ENCODE data around the gene LRRC56. TPM values are rescaled to one million over a fixed set of nuclear protein-coding genes. Genes with fewer than 3 reads are reported as not detected.
A peak's percentile ranks its signal among the peaks of the same experiment; 100 is the strongest.

The LRRC56 gene
- total RNA-seq, 1 experiment from 2014 or later: 3.4 TPM

DNA sequence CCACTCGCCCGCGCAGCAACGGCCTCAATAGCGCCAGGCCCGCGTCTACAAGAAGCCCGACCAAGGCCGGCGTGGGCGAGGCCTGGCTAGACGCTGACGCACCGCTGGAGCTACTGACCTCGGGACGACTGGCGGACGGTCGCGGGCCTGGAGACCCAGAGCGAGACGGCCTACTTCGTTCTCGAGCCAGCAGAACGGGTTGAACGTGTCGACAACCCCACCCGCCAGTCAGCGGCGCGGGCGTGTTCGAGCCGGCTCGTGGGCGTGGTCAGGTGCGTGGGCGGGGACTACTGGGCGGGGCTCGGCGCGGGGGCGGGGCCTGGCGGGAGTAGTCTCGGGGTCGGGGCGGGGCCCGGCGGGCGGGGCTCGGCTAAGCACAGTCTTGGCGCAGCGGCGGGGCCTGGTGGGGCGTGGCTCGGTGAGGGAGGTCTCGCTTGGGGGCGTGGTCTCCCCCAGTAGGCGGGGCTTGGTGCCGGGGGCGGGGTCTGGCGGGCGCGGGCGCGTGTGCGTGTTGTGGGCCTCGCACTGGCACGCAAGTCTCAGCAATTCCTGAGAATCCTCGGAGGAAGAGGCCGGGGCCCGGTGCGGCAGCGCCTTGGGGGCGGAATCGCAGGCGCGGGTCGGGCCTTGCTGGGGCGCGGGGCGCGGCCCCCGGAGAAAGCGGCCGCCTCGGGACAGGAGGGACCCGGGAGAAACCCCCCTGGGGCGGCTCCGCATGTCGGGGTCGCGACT is 30.2 kb upstream of the LRRC56 start, which contains the start of gene RNH1 (continued):
- TF ChIP-seq, protein P1, sequence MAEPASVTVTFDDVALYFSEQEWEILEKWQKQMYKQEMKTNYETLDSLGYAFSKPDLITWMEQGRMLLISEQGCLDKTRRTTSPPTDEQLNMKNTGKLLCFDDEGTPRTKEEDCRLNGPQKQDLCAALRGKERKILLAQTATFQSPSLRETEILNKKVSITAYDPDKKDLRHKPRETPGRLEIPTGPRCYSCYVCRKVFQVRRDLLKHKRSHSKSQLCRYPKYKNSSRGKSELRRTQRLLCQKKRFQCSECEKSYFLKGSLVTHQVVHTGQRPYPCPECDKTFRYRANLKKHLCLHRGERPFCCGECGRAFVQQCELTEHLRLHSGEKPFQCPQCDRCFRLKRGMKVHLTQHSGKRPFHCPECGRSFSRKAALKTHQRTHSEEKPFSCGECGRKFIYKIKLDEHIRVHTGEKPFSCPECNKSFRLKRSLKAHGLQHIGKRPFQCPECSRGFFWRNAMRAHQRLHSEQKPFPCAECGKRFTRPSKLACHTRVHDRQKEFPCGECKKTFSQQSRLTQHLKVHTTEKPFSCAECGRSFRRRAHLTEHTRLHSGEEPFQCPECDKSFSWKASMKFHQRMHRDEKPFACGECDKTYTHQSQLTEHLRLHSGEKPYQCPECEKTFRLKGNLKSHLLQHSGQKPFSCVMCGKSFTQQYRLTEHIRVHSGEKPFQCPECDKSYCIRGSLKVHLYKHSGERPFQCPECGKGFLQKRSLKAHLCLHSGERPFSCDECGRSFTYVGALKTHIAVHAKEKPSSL (CRISPR knock-in tag; conservative IDR thresholded peaks at IDR 0.05): no peak
- TF ChIP-seq, protein P2, sequence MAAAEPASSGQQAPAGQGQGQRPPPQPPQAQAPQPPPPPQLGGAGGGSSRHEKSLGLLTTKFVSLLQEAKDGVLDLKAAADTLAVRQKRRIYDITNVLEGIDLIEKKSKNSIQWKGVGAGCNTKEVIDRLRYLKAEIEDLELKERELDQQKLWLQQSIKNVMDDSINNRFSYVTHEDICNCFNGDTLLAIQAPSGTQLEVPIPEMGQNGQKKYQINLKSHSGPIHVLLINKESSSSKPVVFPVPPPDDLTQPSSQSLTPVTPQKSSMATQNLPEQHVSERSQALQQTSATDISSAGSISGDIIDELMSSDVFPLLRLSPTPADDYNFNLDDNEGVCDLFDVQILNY (CRISPR knock-in tag; IDR thresholded peaks at IDR 0.05): peak; percentile 74
- TF ChIP-seq, protein P3, sequence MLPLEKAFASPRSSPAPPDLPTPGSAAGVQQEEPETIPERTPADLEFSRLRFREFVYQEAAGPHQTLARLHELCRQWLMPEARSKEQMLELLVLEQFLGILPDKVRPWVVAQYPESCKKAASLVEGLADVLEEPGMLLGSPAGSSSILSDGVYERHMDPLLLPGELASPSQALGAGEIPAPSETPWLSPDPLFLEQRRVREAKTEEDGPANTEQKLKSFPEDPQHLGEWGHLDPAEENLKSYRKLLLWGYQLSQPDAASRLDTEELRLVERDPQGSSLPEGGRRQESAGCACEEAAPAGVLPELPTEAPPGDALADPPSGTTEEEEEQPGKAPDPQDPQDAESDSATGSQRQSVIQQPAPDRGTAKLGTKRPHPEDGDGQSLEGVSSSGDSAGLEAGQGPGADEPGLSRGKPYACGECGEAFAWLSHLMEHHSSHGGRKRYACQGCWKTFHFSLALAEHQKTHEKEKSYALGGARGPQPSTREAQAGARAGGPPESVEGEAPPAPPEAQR (CRISPR knock-in tag; IDR thresholded peaks at IDR 0.05): no peak
- TF ChIP-seq, protein P4, sequence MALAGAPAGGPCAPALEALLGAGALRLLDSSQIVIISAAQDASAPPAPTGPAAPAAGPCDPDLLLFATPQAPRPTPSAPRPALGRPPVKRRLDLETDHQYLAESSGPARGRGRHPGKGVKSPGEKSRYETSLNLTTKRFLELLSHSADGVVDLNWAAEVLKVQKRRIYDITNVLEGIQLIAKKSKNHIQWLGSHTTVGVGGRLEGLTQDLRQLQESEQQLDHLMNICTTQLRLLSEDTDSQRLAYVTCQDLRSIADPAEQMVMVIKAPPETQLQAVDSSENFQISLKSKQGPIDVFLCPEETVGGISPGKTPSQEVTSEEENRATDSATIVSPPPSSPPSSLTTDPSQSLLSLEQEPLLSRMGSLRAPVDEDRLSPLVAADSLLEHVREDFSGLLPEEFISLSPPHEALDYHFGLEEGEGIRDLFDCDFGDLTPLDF (CRISPR knock-in tag; IDR thresholded peaks at IDR 0.05): no peak
- TF ChIP-seq, protein P5, sequence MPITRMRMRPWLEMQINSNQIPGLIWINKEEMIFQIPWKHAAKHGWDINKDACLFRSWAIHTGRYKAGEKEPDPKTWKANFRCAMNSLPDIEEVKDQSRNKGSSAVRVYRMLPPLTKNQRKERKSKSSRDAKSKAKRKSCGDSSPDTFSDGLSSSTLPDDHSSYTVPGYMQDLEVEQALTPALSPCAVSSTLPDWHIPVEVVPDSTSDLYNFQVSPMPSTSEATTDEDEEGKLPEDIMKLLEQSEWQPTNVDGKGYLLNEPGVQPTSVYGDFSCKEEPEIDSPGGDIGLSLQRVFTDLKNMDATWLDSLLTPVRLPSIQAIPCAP (CRISPR knock-in tag; IDR thresholded peaks at IDR 0.05): no peak
- TF ChIP-seq ATF1 (CRISPR knock-in tag; IDR thresholded peaks at IDR 0.05): 0 out of 2 replicates have a peak, but pooled peaks have one; percentile 51
- 0 out of 2 replicates have a peak, but pooled peaks have one; percentile 47 for TF ChIP-seq MYBL2 (CRISPR knock-in tag; IDR thresholded peaks at IDR 0.05)
- no peak for TF ChIP-seq NR3C1 (CRISPR knock-in tag; conservative IDR thresholded peaks at IDR 0.05; ENCODE audit: low read depth)
- no peak for TF ChIP-seq GRHL2 (CRISPR knock-in tag; IDR thresholded peaks at IDR 0.05; ENCODE audit: insufficient replicate concordance, severe bottlenecking)
- TF ChIP-seq, protein P6, sequence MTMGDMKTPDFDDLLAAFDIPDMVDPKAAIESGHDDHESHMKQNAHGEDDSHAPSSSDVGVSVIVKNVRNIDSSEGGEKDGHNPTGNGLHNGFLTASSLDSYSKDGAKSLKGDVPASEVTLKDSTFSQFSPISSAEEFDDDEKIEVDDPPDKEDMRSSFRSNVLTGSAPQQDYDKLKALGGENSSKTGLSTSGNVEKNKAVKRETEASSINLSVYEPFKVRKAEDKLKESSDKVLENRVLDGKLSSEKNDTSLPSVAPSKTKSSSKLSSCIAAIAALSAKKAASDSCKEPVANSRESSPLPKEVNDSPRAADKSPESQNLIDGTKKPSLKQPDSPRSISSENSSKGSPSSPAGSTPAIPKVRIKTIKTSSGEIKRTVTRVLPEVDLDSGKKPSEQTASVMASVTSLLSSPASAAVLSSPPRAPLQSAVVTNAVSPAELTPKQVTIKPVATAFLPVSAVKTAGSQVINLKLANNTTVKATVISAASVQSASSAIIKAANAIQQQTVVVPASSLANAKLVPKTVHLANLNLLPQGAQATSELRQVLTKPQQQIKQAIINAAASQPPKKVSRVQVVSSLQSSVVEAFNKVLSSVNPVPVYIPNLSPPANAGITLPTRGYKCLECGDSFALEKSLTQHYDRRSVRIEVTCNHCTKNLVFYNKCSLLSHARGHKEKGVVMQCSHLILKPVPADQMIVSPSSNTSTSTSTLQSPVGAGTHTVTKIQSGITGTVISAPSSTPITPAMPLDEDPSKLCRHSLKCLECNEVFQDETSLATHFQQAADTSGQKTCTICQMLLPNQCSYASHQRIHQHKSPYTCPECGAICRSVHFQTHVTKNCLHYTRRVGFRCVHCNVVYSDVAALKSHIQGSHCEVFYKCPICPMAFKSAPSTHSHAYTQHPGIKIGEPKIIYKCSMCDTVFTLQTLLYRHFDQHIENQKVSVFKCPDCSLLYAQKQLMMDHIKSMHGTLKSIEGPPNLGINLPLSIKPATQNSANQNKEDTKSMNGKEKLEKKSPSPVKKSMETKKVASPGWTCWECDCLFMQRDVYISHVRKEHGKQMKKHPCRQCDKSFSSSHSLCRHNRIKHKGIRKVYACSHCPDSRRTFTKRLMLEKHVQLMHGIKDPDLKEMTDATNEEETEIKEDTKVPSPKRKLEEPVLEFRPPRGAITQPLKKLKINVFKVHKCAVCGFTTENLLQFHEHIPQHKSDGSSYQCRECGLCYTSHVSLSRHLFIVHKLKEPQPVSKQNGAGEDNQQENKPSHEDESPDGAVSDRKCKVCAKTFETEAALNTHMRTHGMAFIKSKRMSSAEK (CRISPR knock-in tag; IDR thresholded peaks at IDR 0.05; ENCODE audit: borderline replicate concordance): no peak
- TF ChIP-seq, protein P7, sequence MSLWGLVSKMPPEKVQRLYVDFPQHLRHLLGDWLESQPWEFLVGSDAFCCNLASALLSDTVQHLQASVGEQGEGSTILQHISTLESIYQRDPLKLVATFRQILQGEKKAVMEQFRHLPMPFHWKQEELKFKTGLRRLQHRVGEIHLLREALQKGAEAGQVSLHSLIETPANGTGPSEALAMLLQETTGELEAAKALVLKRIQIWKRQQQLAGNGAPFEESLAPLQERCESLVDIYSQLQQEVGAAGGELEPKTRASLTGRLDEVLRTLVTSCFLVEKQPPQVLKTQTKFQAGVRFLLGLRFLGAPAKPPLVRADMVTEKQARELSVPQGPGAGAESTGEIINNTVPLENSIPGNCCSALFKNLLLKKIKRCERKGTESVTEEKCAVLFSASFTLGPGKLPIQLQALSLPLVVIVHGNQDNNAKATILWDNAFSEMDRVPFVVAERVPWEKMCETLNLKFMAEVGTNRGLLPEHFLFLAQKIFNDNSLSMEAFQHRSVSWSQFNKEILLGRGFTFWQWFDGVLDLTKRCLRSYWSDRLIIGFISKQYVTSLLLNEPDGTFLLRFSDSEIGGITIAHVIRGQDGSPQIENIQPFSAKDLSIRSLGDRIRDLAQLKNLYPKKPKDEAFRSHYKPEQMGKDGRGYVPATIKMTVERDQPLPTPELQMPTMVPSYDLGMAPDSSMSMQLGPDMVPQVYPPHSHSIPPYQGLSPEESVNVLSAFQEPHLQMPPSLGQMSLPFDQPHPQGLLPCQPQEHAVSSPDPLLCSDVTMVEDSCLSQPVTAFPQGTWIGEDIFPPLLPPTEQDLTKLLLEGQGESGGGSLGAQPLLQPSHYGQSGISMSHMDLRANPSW (CRISPR knock-in tag; conservative IDR thresholded peaks at IDR 0.05; ENCODE audit: low read depth): no peak
